GM18499 (cell line): Measurements from ENCODE around the gene ZFR.

Source experiments
- ATAC-seq: cut with Tn5 transposase; IDR thresholded peaks from one replicate; pipeline ENCODE4 v1.9.1; 2021; ENCODE audit warnings: moderate number of reproducible peaks; ENCODE audit not compliant: insufficient read depth, unreplicated experiment

Gene ZFR

GRCh38 chr5:32444431-32445286, at the start of gene ZFR:
ZFR (minus strand) TSS chr5:32444740; CDS start chr5:32444658, 82 bp downstream.
- ATAC-seq: peak; percentile 47

GRCh38 chr5:32490972-32491557, 46.5 kb upstream of the ZFR start:
- no peak for ATAC-seq

GRCh38 chr5:32489791-32490562, 45.4 kb upstream of the ZFR start:
- ATAC-seq: no peak

- ATAC-seq: no peak
These were observed 42.9 kb upstream of the ZFR start for GRCh38 chr5:32487424-32487823.

- no peak for ATAC-seq
These were observed 42.5 kb upstream of the ZFR start for GRCh38 chr5:32487008-32487407.

GRCh38 chr5:32482193-32482592, 37.7 kb upstream of the ZFR start:
- ATAC-seq: no peak

- no peak for ATAC-seq
These were observed 34.6 kb upstream of the ZFR start for GRCh38 chr5:32479096-32479495.

- no peak for ATAC-seq
These were observed 32.4 kb upstream of the ZFR start for GRCh38 chr5:32476891-32477290.

- no peak for ATAC-seq
These were observed 31.0 kb upstream of the ZFR start for GRCh38 chr5:32475334-32476097.

- no peak for ATAC-seq
These were observed 29.8 kb upstream of the ZFR start for GRCh38 chr5:32474209-32474854.

- no peak for ATAC-seq
These were observed 28.5 kb upstream of the ZFR start for GRCh38 chr5:32473072-32473471.

- no peak for ATAC-seq
These were observed 27.2 kb upstream of the ZFR start for GRCh38 chr5:32471784-32472183.

GRCh38 chr5:32465076-32465475, 20.5 kb upstream of the ZFR start:
- ATAC-seq: no peak

- ATAC-seq: no peak
These were observed 18.1 kb upstream of the ZFR start for GRCh38 chr5:32462618-32463017.

GRCh38 chr5:32461441-32462120, 17.0 kb upstream of the ZFR start:
- ATAC-seq: no peak

- no peak for ATAC-seq
These were observed 16.2 kb upstream of the ZFR start for GRCh38 chr5:32460702-32461101.

- ATAC-seq: no peak
These were observed 14.4 kb upstream of the ZFR start for GRCh38 chr5:32458880-32459495.

- no peak for ATAC-seq
These were observed 10.8 kb upstream of the ZFR start for GRCh38 chr5:32455311-32455710.

GRCh38 chr5:32454821-32455220, 10.3 kb upstream of the ZFR start:
- ATAC-seq: no peak
